ENCODE measurements around the gene FAM32A.

The FAM32A gene

DNA sequence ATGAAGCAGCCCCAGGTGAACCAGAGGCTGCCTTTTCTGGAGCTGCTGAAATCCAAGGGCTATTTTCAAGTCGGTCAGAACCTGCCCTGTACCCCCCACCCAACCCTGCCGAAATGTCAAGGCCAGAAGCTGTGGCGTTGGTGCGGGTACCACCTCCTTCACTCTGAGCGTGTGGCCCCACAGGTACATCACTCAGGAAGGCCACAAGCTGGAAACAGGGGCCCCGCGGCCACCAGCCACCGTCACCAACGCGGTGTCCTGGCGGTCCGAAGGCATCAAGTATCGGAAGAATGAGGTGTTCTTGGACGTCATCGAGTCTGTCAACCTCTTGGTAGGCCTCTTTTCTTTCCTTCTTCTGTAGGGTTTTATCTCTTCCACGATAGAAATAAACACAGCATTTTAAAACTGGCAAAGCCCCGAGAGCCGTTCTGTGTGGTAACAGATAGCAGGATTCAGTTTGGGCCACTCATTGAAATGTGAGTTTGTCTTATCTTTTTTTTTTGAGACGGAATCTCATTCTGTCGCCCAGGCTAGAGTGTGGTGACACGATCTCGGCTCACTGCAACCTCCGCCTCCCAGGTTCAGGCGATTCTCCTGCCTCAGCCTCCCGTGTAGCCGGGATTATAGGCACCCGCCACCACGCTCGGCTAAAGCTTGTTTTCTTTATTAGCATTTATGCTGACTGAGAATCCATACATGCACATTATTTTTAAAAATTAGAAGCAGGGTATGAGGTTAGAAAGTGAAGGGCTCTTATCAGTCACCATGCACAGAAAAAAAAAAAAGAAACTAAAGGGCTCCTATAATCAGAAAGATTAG, 23.8 kb downstream of the FAM32A start:
- H3K4me3 ChIP-seq (ENCODE audit: control insufficient read depth, low read depth, low read length), result no peak overlapping the region

GRCh38 chr19:16210168-16210567, 25.0 kb downstream of the FAM32A start:
- no peak for TF ChIP-seq CTCF (conservative IDR thresholded peaks at IDR 0.05; ENCODE audit: control insufficient read depth, insufficient read depth, low read depth, low read length)
- no peak overlapping the region for H3K4me3 ChIP-seq (ENCODE audit: control insufficient read depth, low read depth, low read length)
- no peak for DNase-seq (ENCODE audit: low read depth)

More for the DNA sequence above, 23.8 kb downstream of the FAM32A start:
- TF ChIP-seq CTCF (conservative IDR thresholded peaks at IDR 0.05; ENCODE audit: control insufficient read depth, insufficient read depth, low read depth, low read length), result no peak
- no peak for DNase-seq (ENCODE audit: low read depth)

DNA sequence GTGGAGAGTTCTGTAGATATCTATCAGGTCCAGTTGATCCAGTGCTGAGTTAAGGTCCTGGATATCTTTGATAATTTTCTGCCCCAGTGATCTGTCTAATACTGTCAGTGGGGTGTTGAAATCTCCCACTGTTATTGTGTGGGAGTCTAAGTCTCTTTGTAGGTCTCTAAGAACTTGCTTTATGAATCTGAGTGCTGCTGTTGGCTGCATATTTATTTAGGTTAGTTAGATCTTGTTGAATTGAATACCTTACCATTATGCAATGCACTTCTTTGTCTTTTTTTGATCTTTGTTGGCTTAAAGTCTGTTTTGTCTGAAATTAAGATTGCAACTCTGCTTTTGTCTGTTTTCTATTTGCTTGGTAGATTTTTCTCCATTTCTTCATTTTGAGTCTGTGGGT, 27.9 kb downstream of the FAM32A start:
- no peak for TF ChIP-seq CTCF (conservative IDR thresholded peaks at IDR 0.05; ENCODE audit: control insufficient read depth, insufficient read depth, low read depth, low read length)
- no peak overlapping the region for H3K4me3 ChIP-seq (ENCODE audit: control insufficient read depth, low read depth, low read length)
- no peak for DNase-seq (ENCODE audit: low read depth)

DNA sequence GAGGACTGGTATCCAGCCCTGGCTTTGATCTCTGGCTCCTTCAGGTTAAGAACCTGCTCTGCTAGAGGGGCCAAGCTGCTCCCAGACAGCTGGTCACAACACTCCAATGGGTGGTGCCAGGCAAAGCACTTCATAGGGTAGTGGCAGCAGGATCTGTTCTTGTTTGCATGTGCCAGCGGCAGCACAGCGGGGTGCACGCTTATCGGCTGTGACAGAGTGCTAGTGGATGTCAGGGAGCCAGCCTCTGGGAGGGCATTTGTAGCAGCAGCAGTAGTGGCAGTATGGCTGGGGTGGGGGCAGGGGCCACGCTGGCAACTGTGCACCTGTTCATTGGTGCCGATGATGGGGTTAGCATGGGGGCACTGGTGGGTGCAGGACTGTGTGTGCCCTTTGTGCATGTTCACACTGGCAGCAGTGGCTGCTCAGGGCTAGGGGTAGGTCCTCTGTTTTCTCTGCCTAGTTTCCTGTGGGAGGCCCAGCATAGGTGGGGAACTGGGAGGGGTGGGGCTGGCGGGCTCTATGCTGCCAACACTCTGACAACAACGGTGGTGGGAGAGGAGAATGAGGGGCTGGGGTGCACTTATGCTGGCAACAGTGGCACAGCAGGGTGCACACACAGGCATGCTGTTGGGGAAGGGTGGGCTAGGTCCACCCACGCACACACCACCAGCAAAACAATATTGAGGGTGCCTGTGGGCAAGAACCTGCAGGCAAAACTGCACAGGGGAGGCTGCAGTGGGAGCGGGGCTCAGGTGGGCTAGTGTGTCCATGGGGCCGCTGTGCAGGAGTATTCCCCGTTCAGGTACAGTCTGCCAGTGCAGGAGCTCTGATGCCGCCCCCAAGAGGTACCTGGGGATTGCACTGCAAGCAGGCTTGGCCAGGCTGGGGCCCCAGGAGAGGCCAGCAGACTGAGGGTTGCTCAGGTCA, 31.8 kb downstream of the FAM32A start:
- TF ChIP-seq CTCF (conservative IDR thresholded peaks at IDR 0.05; ENCODE audit: control insufficient read depth, insufficient read depth, low read depth, low read length), result no peak
- no peak overlapping the region for H3K4me3 ChIP-seq (ENCODE audit: control insufficient read depth, low read depth, low read length)
- DNase-seq (ENCODE audit: low read depth), result no peak

DNA sequence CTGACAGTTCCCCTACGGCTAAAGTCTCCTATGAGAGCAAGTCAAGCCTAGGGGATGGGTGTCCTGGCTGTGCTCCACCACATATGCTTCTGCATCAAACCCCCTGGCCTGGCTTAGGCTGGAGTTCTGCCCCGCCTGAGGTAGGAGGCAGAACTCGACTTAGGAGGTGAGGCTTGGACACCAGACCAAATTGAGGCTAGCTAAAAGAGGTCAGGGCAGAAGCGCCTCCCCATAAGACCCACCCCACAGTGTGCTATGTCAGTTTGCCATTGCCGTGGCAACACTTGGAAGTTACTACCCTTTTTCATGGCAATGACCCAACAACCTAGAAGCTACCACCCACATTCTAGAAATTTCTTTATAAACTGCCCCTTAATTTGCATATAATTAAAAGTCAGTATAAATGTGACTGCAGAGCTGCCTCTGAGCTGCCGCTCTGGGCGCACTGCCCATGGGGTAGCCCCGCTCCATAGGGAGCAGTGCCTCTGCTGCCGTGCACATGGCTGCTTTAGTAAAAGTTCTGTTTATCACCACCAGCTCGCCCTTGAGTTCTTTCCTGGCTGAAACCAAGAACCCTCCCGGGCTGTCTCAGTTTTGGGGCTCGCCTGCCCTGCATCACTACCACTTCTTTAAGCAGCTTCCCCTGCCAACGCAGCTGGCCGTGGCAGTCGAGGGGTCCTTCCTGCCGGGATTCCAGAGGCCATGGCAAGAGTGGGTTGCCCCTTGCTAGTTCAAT, 32.7 kb downstream of the FAM32A start:
- no peak for TF ChIP-seq CTCF (conservative IDR thresholded peaks at IDR 0.05; ENCODE audit: control insufficient read depth, insufficient read depth, low read depth, low read length)
- no peak overlapping the region for H3K4me3 ChIP-seq (ENCODE audit: control insufficient read depth, low read depth, low read length)
- DNase-seq (ENCODE audit: low read depth), result no peak

DNA sequence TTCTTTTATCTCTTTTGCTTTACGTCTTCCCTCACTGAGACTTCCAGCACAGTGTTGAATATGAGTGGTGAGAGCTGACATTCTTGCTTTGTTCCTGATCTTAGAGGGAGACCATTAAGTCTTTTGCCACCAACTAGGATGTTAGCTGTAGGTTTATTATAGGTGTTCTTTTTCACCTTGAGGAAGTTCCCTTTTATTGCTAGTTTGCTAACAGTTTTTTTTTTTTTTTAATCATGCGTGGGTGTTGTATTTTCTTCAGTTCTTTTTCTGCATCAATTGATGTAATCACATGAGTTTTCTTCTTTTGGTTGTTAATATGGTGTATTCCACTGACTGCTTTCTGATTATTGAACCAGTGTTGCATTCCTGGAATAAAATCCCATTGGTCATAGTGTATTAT, 33.6 kb downstream of the FAM32A start:
- no peak overlapping the region for H3K4me3 ChIP-seq (ENCODE audit: control insufficient read depth, low read depth, low read length)
- TF ChIP-seq CTCF (conservative IDR thresholded peaks at IDR 0.05; ENCODE audit: control insufficient read depth, insufficient read depth, low read depth, low read length), result no peak
- no peak for DNase-seq (ENCODE audit: low read depth)
